HCT116 (cell line): ENCODE data around the gene ZDHHC19. TPM values are rescaled to one million over a fixed set of nuclear protein-coding genes. Genes with fewer than 3 reads are reported as not detected.

ENCODE experiments used
- ATAC-seq: fragments of 200-7000 bp; cut with Tn5 transposase; 2 replicates; pipeline ENCODE4 v1.9.1; 2020; ENCODE audit warnings: mild to moderate bottlenecking, moderate library complexity
- BruUV-seq: library from RNA; stranded (reverse); fragments of 400-500 nt; replicated peaks from 2 replicates; lab custom pipeline; 2021; lab: Mats Ljungman, UMichigan
- CTCF ChIA-PET: fragments of 300-600 bp; sonication (Branson Sonifier 250); formaldehyde crosslinking; loops from one replicate; lab custom pipeline; 2021; ENCODE audit warnings: antibody characterized with exemption; lab: Charles Lee
- POLR2A ChIA-PET: fragments of 300-600, 350-600 bp; sonication (Branson Sonifier 250); formaldehyde crosslinking; loops from one replicate; lab custom pipeline; 2021; ENCODE audit warnings: antibody characterized with exemption; lab: Charles Lee
- RAD21 ChIA-PET, 2 experiments: fragments of 300-600 bp; sonication (Branson Sonifier 250); formaldehyde crosslinking; loops; one replicate each; lab custom pipeline; 2023; ENCODE audit warnings: low total read pairs in 2 of 2; ENCODE audit not compliant: uncharacterized antibody in 2 of 2, unreplicated experiment in 2 of 2, low non-redundant PET in 1 of 2; lab: Charles Lee
- DNase-seq: peaks from one replicate; pipeline ENCODE4 v3.0.0-alpha.2; 2010; ENCODE audit warnings: low read depth, low spot score
- H2AFZ ChIP-seq: fragments of 200-600 bp; shearing (Covaris generic), sonication (generic); 2 replicates; pipeline ENCODE4 v1.6.1; 2017; ENCODE audit warnings: low read depth, mixed run types, mixed read lengths, antibody characterized with exemption, low read length; ENCODE audit not compliant: poor library complexity, severe bottlenecking
- H3K27ac ChIP-seq: 2 replicates; pipeline ENCODE4 v1.5.1; 2012; ENCODE audit warnings: low read depth, low read length
- H3K27me3 ChIP-seq: fragments of 200-600 bp; sonication (generic); 2 replicates; pipeline ENCODE4 v1.6.1; 2016; ENCODE audit warnings: mixed run types, low read length, mixed read lengths; ENCODE audit not compliant: insufficient read depth
- H3K36me3 ChIP-seq, 2 experiments: fragments of 200-500 bp in 1 of 2; fragments of 200-600 bp in 1 of 2; sonication (Bioruptor generic) in 1 of 2; sonication (generic) in 1 of 2; 2 replicates each; pipeline versions ENCODE4 v1.5.1 to v1.6.1; 2014 to 2016; ENCODE audit warnings: low read length in 2 of 2, inconsistent platforms in 1 of 2, mixed read lengths in 1 of 2, mixed run types in 1 of 2; ENCODE audit not compliant: insufficient read depth in 2 of 2, control insufficient read depth in 1 of 2
- H3K4me1 ChIP-seq, 2 experiments: fragments of 200-600 bp in 1 of 2; sonication (generic) in 1 of 2; 2 replicates each; pipeline versions ENCODE4 v1.5.1 to v1.6.1; 2012 to 2017; ENCODE audit warnings: low read length in 2 of 2, inconsistent platforms in 1 of 2, mild to moderate bottlenecking in 1 of 2, mixed read lengths in 1 of 2, mixed run types in 1 of 2, moderate library complexity in 1 of 2; ENCODE audit not compliant: insufficient read depth in 2 of 2, control insufficient read depth in 1 of 2
- H3K4me2 ChIP-seq: fragments of 200-600 bp; sonication (generic); 2 replicates; pipeline ENCODE4 v1.6.1; 2017; ENCODE audit warnings: mixed run types, low read length, mixed read lengths
- H3K4me3 ChIP-seq, 2 experiments: fragments of 200-600 bp in 1 of 2; sonication (generic) in 1 of 2; replicated peaks in 1 of 2; 2 replicates each; pipeline ENCODE4 v1.5.1; 2011 to 2016; ENCODE audit warnings: low read length in 2 of 2, control low read depth in 1 of 2, low read depth in 1 of 2, mild to moderate bottlenecking in 1 of 2, mixed read lengths in 1 of 2, mixed run types in 1 of 2
- H3K79me2 ChIP-seq: fragments of 200-600 bp; sonication (generic); 2 replicates; pipeline ENCODE4 v1.6.1; 2017; ENCODE audit warnings: mild to moderate bottlenecking, mixed run types, low read length, moderate library complexity, mixed read lengths; ENCODE audit not compliant: insufficient read depth
- H3K9ac ChIP-seq: fragments of 200-600 bp; sonication (generic); 2 replicates; pipeline ENCODE4 v1.6.1; 2016; ENCODE audit warnings: low read length, mixed read lengths
- H3K9me2 ChIP-seq: fragments of 200-600 bp; sonication (generic), shearing (Covaris generic); 2 replicates; pipeline ENCODE4 v1.6.1; 2017; ENCODE audit warnings: mixed run types, mild to moderate bottlenecking, moderate library complexity; ENCODE audit not compliant: insufficient read depth
- H3K9me3 ChIP-seq, 2 experiments: fragments of 200-500 bp in 1 of 2; fragments of 200-600 bp in 1 of 2; sonication (Bioruptor generic) in 1 of 2; sonication (generic) in 1 of 2; 2 replicates each; pipeline ENCODE4 v1.6.1; 2014 to 2017; ENCODE audit warnings: low read length in 2 of 2, mixed read lengths in 2 of 2, inconsistent platforms in 1 of 2, low read depth in 1 of 2, mild to moderate bottlenecking in 1 of 2, mixed run types in 1 of 2, moderate library complexity in 1 of 2; ENCODE audit not compliant: control insufficient read depth in 1 of 2, insufficient read depth in 1 of 2
- H4K20me1 ChIP-seq: fragments of 200-600 bp; sonication (generic), shearing (Covaris generic); 2 replicates; pipeline ENCODE4 v1.6.1; 2017; ENCODE audit warnings: mixed run types, mild to moderate bottlenecking, moderate library complexity; ENCODE audit not compliant: insufficient read depth
- CTCF ChIP-seq, 3 experiments: fragments of 200-600 bp in 1 of 3; sonication (generic) in 1 of 3; IDR thresholded peaks in 2 of 3; conservative IDR thresholded peaks in 1 of 3; 2 replicates each; pipeline ENCODE4 v1.5.1; 2012 to 2017; ENCODE audit warnings: low read depth in 2 of 3, low read length in 2 of 3, antibody characterized with exemption in 1 of 3, borderline replicate concordance in 1 of 3, control low read depth in 1 of 3, mild to moderate bottlenecking in 1 of 3, mixed read lengths in 1 of 3, mixed run types in 1 of 3, moderate library complexity in 1 of 3; ENCODE audit not compliant: insufficient read depth in 1 of 3
- EGR1 ChIP-seq: IDR thresholded peaks from 2 replicates; pipeline ENCODE4 v1.6.1; 2012; ENCODE audit warnings: low read depth
- RAD21 ChIP-seq: IDR thresholded peaks from 2 replicates; pipeline ENCODE4 v1.6.1; 2012; ENCODE audit warnings: low read depth, mild to moderate bottlenecking
- intact Hi-C: fragments of 100-400 bp; cut with micrococcal nuclease; formaldehyde crosslinking; loops from 2 replicates; pipeline ENCODE4 v1.10.0; 2022
- total RNA-seq: library from RNA; stranded (reverse); gene quantifications from one replicate; pipeline ENCODE4 v1.2.1, GENCODE V29; 2021; ENCODE audit not compliant: unreplicated experiment

Gene ZDHHC19
- total RNA-seq, 1 experiment from 2014 or later = not detected

DNA sequence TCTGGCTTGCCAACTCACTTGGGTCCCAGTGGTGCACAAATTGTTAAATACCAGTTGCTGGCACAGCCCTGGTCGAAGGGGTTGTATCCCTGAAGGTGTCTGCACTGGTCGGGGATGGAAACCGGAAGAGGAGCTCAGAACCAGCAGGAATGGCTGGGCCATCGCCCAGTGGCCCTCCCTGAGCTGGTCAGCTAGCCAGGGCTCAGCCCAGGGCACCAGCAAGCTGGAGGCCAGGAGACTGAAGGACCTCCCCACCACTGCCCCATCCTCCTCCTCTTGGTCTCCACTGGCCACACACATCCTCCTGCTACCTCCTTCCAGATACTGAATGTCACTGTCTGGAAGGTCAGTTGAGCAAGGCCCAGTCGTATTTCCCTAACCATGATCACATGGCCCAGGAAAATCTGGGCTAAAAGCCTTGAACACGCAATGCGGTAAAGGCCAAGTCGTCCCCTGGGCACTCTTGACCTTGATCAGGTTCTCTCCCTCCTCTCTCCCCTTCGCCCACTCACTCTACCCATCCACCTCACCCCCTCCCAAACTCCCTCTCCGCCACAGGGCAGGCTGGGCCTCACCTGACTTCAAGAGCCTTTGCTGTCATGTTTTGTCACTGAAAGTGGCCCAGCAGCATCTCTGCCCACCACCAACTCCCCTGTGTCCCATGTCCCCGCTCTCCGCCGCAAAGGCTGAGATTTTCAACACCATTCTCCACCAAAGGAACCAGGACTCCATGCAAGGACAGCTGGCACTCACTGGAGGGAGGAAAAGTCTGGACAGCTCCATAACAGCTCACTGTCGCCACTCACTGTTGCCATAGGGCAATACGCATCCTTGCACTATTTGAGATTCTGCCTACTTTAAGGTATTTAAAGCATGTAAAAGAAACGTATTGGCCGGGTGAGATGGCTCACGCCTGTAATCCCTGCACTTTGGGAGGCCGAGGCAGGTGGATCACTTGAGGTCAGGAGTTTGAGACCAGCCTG, 12.1 kb downstream of the ZDHHC19 start:
- Histone ChIP-seq H3K9me2 (no peaks in the 10 kb centered on the region), H3K9ac (no peak overlapping the region), H3K79me2 (no peaks in the 10 kb centered on the region), H2AFZ (no peak overlapping the region), H3K36me3 (no peaks in the 10 kb centered on the region), H3K4me3 (no peak overlapping the region), H3K27ac (no peak overlapping the region; the same call in 1 of the 2 replicates), H3K27me3 (no peaks in the 10 kb centered on the region), H4K20me1 (no peaks in the 10 kb centered on the region)
- ChIA-PET CTCF (interaction anchor here (0.6 to 1.6 kb wide), 5 partner anchors 107 to 320 kb away, joined by 3 to 6 read pairs (median 4); no protein-coding TSS in a partner anchor), RAD21 (interaction anchor here in 1 of 2 experiments (0.5 to 1.3 kb wide), 3 partner anchors 128 to 320 kb away, joined by 3 to 4 read pairs (median 3); no protein-coding TSS in a partner anchor), POLR2A (no interaction called here)
- peak; percentile 41; the same call in 1 of the 2 replicates for ATAC-seq
- BruUV-seq = no TSS peak
- TF ChIP-seq RAD21 (peak; percentile 54), CTCF (IDR thresholded peaks at IDR 0.05 in 2 of 3, conservative IDR thresholded peaks at IDR 0.05 in 1 of 3; ENCODE audit: borderline replicate concordance in 1 of 3, insufficient read depth in 1 of 3, low read depth in 2 of 3, low read length in 2 of 3) (peak; percentile 27 to 39 (median 33); a peak in 4 of 6 replicates), EGR1 (no peak)
- TF ChIP-seq, all 23 proteins: peak for 2
- DNase-seq = no peak
- no peaks in the 10 kb centered on the region; a peak in 1 of 4 replicates for H3K4me1 ChIP-seq
- intact Hi-C loops = no loop called here
- H3K4me2 ChIP-seq = no peak overlapping the region
- no peaks in the 10 kb centered on the region for H3K9me3 ChIP-seq
